Upper lobe of left lung (tissue), 6 donors: ENCODE measurements around the gene ZNF423. TPM values are rescaled to one million over a fixed set of nuclear protein-coding genes. Genes with fewer than 3 reads are reported as not detected.

ENCODE experiments used
- ATAC-seq, 2 donors: fragments of 200-7000 bp; cut with Tn5 transposase; one replicate each; pipeline ENCODE4 v1.9.1; 2022; ENCODE audit warnings: mild to moderate bottlenecking in 2 of 2, moderate library complexity in 2 of 2; ENCODE audit not compliant: low FRiP score in 2 of 2
- DNase-seq, 2 donors: peaks; one replicate each; pipeline ENCODE4 v3.0.0-alpha.2; 2019 to 2020
- H3K27ac ChIP-seq, 4 donors: fragments of 200-600 bp; sonication (generic); one replicate each; pipeline ENCODE4 v1.5.1; 2016 to 2019
- H3K27me3 ChIP-seq, 4 donors: fragments of 200-600 bp; sonication (generic); one replicate each; pipeline ENCODE4 v1.5.1; 2017 to 2019
- H3K36me3 ChIP-seq, 4 donors: fragments of 200-600 bp; sonication (generic); one replicate each; pipeline ENCODE4 v1.5.1; 2016 to 2019
- H3K4me1 ChIP-seq, 4 donors: fragments of 200-600 bp; sonication (generic); one replicate each; pipeline ENCODE4 v1.5.1; 2018 to 2019
- H3K4me3 ChIP-seq, 4 donors: fragments of 200-600 bp; sonication (generic); one replicate each; pipeline ENCODE4 v1.5.1; 2017 to 2019; ENCODE audit warnings: mild to moderate bottlenecking in 2 of 4, moderate library complexity in 1 of 4
- H3K9me3 ChIP-seq, 4 donors: fragments of 200-600 bp; sonication (generic); one replicate each; pipeline ENCODE4 v1.5.1; 2018 to 2019
- CTCF ChIP-seq, 6 experiments: fragments of 450-650 bp in 4 of 6; fragments of 200-600 bp in 2 of 6; sonication (generic) in 2 of 6; IDR thresholded peaks; one replicate each; pipeline ENCODE4 v1.5.1; 2016 to 2019; ENCODE audit warnings: antibody characterized with exemption in 6 of 6
- EP300 ChIP-seq, 4 donors: sonication (generic); formaldehyde crosslinking; IDR thresholded peaks; one replicate each; pipeline ENCODE4 v1.5.1; 2017; ENCODE audit warnings: antibody characterized with exemption in 4 of 4, control low read depth in 2 of 4
- POLR2A ChIP-seq, 4 donors: fragments of 450-650 bp; IDR thresholded peaks; one replicate each; pipeline ENCODE4 v1.5.1; 2016 to 2017; ENCODE audit warnings: antibody characterized with exemption in 4 of 4, mild to moderate bottlenecking in 2 of 4
- POLR2AphosphoS5 ChIP-seq, 2 donors: sonication (generic); formaldehyde crosslinking; IDR thresholded peaks; one replicate each; pipeline ENCODE4 v1.5.1; 2017; ENCODE audit warnings: antibody characterized with exemption in 2 of 2
- WGBS, 2 donors: methylation state at CpG; one replicate each; pipeline ENCODE4 v1.1.5; 2017 to 2018; 5-methylcytosine and 5-hydroxymethylcytosine counted together
- total RNA-seq, 6 donors: library from RNA; depleted of rRNA in 4 of 6; stranded (reverse); fragments of >200 nt in 4 of 6; gene quantifications; one replicate each; pipeline versions ENCODE4 v1.1.0 to v1.2.1, GENCODE V29; 2016 to 2021
- donor health status: DM: no; HTN: no; CAD: no; lungs with moderate emphysema.
- donor health status: DM: no; HTN: yes; CAD: no; lungs with severe emphysema.

The ZNF423 gene
- total RNA-seq, 6 donors from 2014 or later: 4.1 to 11.4 (median 6.7) TPM

- DNase-seq: no peak
- Histone ChIP-seq H3K27me3 (no peaks in the 10 kb centered on the region), H3K36me3 (no peaks in the 10 kb centered on the region), H3K4me3 (no peak overlapping the region), H3K9me3 (no peaks in the 10 kb centered on the region), H3K4me1 (peaks cover 8 to 22% (median 14%) of the 10 kb centered on the region in 4 donors), H3K27ac (no peak overlapping the region)
- 86 to 89% methylated on average over 13 of the region's 13 CpGs for WGBS, 2 donors
- TF ChIP-seq CTCF (IDR thresholded peaks at IDR 0.05): no peak
- TF ChIP-seq POLR2A (IDR thresholded peaks at IDR 0.05): no peak
- TF ChIP-seq POLR2AphosphoS5 (IDR thresholded peaks at IDR 0.05): no peak
- no peak for TF ChIP-seq EP300 (IDR thresholded peaks at IDR 0.05)
- no peak for ATAC-seq
These were observed 34.2 kb downstream of the ZNF423 start for GRCh38 chr16:49821614-49822282.

- Histone ChIP-seq H3K4me3 (no peak overlapping the region), H3K36me3 (no peaks in the 10 kb centered on the region), H3K4me1 (peaks cover 6 to 19% (median 14%) of the 10 kb centered on the region in 4 donors), H3K27me3 (no peaks in the 10 kb centered on the region), H3K27ac (no peak overlapping the region), H3K9me3 (no peaks in the 10 kb centered on the region)
- no peak for DNase-seq
- no peak for TF ChIP-seq EP300 (IDR thresholded peaks at IDR 0.05)
- TF ChIP-seq CTCF (IDR thresholded peaks at IDR 0.05): no peak
- TF ChIP-seq POLR2AphosphoS5 (IDR thresholded peaks at IDR 0.05): no peak
- TF ChIP-seq POLR2A (IDR thresholded peaks at IDR 0.05): no peak
- WGBS, 2 donors: 89 to 90% methylated on average over 9 of the region's 9 CpGs
- ATAC-seq: no peak
These were observed 34.8 kb downstream of the ZNF423 start for GRCh38 chr16:49821156-49821555.

GRCh38 chr16:49817754-49818507 lies 38.0 kb downstream of the ZNF423 start:
- TF ChIP-seq POLR2AphosphoS5 (IDR thresholded peaks at IDR 0.05): no peak
- TF ChIP-seq POLR2A (IDR thresholded peaks at IDR 0.05): no peak
- no peak for TF ChIP-seq CTCF (IDR thresholded peaks at IDR 0.05)
- TF ChIP-seq EP300 (IDR thresholded peaks at IDR 0.05): no peak
- Histone ChIP-seq H3K4me3 (no peak overlapping the region), H3K36me3 (no peaks in the 10 kb centered on the region), H3K4me1 (no peaks in the 10 kb centered on the region), H3K27me3 (no peaks in the 10 kb centered on the region), H3K9me3 (no peaks in the 10 kb centered on the region), H3K27ac (no peak overlapping the region)
- DNase-seq (no peak), ATAC-seq (no peak)
- WGBS, 2 donors: 93 to 95% methylated on average over 11 to 13 of the region's 13 CpGs

- TF ChIP-seq POLR2AphosphoS5 (IDR thresholded peaks at IDR 0.05) (no peak), POLR2A (IDR thresholded peaks at IDR 0.05) (no peak), EP300 (IDR thresholded peaks at IDR 0.05) (no peak), CTCF (IDR thresholded peaks at IDR 0.05) (no peak)
- peak in 1 of 2 donors; percentile 18 for ATAC-seq
- WGBS, 2 donors: 86 to 94% methylated on average over 8 of the region's 8 CpGs
These were observed 39.0 kb downstream of the ZNF423 start for GRCh38 chr16:49816875-49817274.

More at GRCh38 chr16:49816875-49817274, 39.0 kb downstream of the ZNF423 start:
- H3K4me3 ChIP-seq: no peak overlapping the region
- H3K4me1 ChIP-seq: peaks cover 0 to under 1% (median 0%) of the 10 kb centered on the region in 4 donors
- no peak for DNase-seq
- H3K36me3 ChIP-seq: no peaks in the 10 kb centered on the region
- no peak overlapping the region for H3K27ac ChIP-seq
- H3K27me3 ChIP-seq: no peaks in the 10 kb centered on the region
- H3K9me3 ChIP-seq: no peaks in the 10 kb centered on the region
